HG03442 (cell line): ENCODE data around the gene LIPT2.

Source experiments
- ATAC-seq: cut with Tn5 transposase; IDR thresholded peaks from one replicate; pipeline ENCODE4 v1.9.1; 2021; ENCODE audit warnings: mild to moderate bottlenecking, moderate library complexity; ENCODE audit not compliant: unreplicated experiment

LIPT2 gene

GRCh38 chr11:74466916-74467885 lies 26.3 kb downstream of the LIPT2 start, which contains the start of gene KCNE3:
KCNE3 (minus strand) TSS chr11:74467549; CDS start chr11:74457563, 9,986 bp downstream.
- ATAC-seq: no peak

- ATAC-seq: no peak
These were observed 28.2 kb downstream of the LIPT2 start for GRCh38 chr11:74465291-74465708.

- ATAC-seq: no peak
These were observed 28.8 kb downstream of the LIPT2 start for GRCh38 chr11:74464746-74465145.

DNA sequence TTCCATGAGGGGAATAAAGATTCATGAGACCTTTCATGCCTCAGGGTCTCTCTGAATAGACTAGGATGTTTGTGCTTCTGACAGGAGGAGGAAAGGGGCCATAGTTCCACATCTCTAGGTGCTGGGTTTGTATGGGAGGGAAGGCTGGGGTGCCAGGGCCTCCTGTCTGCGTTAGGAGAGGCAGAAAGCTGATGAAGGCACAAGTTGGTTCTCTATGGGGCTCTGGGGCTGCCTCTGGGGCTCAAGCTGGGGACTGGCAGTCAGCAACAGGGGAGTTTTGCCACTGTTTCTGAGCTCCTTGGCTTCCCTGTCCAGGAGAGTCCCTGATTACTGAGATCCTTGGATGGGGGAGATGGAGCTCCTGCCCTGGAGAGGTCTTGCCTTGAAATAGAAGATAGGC lies 30.3 kb downstream of the LIPT2 start:
- ATAC-seq: no peak

GRCh38 chr11:74462631-74463030 lies 30.9 kb downstream of the LIPT2 start:
- no peak for ATAC-seq

GRCh38 chr11:74462009-74462408 lies 31.5 kb downstream of the LIPT2 start:
- no peak for ATAC-seq

GRCh38 chr11:74460481-74461154 lies 32.9 kb downstream of the LIPT2 start:
- no peak for ATAC-seq

DNA sequence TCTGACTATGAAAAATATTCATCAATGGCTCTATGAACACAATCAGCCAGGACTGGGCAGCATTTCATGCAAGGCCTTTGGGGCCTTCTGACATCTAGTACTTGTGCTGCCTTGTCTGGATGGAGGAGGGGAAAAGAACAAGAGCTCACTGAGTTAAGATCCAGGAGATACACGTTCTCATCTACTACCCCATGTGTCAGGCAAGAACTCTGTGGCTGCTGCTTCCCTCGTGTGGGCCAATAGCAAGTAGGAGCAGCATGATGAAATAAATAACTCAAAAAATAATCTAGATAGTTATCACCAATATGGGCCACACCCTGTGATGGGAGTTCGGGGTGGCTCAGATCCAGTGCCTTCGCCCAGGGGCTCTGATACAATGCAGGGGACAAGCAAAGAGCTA lies 33.5 kb downstream of the LIPT2 start:
- ATAC-seq: no peak

DNA sequence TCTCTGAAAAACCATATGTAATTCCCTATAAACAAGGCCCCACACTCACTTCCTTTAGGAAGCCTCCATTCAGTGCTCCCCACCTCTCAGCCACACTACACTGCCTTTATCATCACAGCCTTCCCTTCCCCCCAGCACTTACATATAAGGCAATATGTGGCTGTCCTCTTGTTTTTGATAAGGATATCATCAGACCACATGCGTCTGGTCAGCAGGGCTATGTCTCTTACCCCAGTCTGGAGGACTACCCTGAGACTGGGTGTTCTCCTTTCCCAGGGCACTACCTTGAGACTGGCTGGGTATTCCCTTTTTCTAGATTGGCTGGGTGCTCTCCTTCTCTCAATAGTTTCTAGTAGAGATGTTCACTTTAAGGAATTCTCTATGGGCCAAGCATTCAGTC lies 33.9 kb downstream of the LIPT2 start:
- ATAC-seq: no peak

- ATAC-seq: no peak
These were observed 36.2 kb downstream of the LIPT2 start for GRCh38 chr11:74457356-74457755.

DNA sequence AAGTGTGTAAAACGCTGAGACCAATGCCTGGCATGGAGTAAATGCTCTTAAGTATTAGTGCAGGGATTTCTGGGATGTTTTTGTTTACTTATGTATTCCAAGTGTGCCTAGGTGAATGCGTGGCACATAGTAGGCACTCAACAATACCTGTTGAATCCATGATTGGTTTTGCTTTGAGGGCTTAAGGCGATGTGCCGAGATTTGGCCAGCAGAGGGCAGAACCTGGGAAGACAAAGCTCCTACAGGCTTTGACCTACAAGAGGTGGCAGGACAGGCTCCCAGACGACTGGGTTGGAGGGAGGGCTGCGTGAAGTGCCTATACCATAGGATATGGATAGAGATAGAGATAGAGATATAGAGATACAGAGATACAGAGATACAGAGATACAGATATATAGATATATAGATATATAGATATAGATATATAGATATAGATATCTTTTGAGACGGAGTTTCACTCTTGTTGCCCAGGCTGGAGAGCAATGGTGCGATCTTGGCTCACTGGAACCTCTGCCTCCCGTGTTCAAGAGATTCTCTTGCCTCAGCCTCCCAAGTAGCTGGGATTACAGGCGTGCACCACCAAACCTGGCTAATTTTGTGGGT lies 40.0 kb downstream of the LIPT2 start:
- ATAC-seq: no peak

- no peak for ATAC-seq
These were observed 41.2 kb downstream of the LIPT2 start for GRCh38 chr11:74452366-74452765.

GRCh38 chr11:74450318-74450717 lies 43.2 kb downstream of the LIPT2 start:
- no peak for ATAC-seq

DNA sequence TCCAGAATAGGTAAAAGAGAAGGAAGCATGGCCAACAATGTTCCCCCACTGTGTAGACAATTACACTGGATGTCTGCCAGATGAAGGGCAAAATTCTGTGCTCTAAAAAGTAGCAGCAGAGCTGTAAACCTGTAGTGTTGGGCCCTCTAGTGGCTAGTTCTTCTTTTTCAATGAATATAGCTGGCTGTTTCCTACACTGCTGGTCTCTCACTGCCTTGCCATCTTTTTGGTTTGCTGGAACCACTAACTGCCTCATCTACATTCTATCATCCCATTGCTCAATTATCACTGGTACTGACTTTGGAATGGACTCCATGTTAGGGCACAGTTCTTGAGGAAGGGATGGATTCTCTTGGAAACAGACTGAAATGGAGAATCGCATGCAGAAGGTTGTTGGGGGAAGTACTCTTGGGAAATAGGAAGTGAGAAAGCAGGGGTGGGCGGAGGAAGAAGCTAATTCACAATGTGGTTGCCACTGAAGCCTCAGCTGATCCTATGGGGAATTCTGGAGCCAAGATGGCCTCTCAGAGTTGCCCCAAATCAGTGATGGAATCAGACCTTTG lies 44.1 kb downstream of the LIPT2 start:
- ATAC-seq: peak; percentile 55

GRCh38 chr11:74447720-74448119 lies 45.8 kb downstream of the LIPT2 start:
- no peak for ATAC-seq

GRCh38 chr11:74446532-74446938 lies 47.0 kb downstream of the LIPT2 start:
- ATAC-seq: no peak

- no peak for ATAC-seq
These were observed 49.2 kb downstream of the LIPT2 start for GRCh38 chr11:74444173-74444826.

DNA sequence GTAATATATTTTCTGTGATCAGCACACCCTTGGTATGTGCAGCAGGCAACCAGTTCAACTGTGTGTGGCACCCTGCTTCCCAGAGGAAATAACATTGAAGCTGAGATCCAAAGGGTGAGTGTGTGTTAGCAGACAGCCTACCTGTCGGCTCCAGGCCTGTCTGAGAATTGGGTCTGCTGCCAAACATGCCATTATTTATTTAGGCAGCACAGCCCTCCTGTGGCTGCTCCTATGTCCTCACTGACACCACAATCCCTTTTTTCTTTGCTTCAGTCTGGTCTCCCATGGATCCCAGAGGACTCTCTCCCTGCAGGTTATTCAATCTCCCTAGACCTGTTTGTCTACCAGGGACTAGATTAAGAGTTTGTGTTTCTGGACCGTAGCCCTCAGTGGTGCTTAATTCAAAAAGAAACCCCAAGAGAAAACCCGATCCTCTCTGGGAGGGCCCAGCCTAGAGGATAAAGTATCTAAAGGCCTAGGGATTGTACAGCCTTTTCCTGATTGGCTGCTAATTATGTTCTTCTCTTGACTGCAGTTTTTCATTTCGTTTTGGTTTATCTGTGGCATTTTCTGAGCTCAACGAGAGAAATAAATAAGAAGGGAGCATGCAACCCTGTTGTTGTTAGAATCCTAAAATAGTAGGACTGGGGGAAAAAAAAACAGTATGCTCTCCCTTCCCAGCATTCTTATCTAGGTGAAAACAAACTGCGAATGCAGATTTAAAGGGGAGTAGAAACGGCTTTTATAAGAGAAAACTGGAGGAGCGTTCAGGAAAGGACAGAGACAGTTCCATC lies 50.3 kb downstream of the LIPT2 start:
- no peak for ATAC-seq

DNA sequence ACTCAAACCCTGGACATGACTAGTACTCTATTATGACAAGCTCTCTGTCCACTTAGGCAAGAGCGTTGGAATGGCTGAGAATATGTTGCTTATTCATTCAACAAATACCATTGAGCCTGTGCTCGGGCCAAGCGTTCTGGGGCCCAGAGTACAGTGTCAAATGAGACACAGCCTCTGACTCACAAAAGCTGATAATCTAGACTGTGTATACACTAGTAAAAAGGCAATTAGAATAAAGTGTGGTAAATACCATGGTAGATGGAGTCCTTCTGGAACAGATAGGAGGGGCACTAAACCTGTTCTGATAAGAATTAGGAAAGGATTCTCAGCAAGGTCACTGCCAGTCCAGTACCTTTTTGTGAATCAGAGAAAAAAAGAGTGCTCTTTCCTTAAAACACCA lies 50.9 kb downstream of the LIPT2 start:
- ATAC-seq: no peak
